ENCODE data around the gene PAX6.
A peak's percentile ranks its signal among the peaks of the same experiment; 100 is the strongest.

PAX6 gene

DNA sequence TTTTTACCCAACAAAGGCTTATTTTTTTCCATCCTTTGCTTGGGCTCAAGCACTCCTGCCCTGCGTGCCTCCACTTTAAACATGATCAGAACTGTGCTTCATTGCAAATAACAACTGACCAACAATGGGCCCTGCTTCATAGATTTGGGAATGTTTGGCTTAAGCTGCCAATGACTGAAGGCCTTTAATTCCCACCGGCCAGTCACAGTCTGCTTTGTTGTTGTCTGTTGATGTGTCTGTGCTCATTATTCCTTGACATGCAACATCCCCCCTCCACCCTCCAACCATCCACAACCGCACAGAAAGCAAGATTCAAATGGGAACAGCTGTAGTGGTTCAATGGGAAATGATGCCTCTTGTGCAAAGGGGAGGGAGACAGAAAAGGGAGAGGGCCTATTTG lies 23.0 kb downstream of the PAX6 start:
- Histone ChIP-seq H3K4me3 (replicated peaks; ENCODE audit: insufficient read depth, low read length) (no peak overlapping the region), H3K27ac (replicated peaks) (no peak overlapping the region), H3K27me3 (ENCODE audit: insufficient read depth, poor library complexity, severe bottlenecking) (no peaks in the 10 kb centered on the region)
- no peak for DNase-seq (ENCODE audit: low read depth in 1 of 2, low spot score in 1 of 2)
- TF ChIP-seq GABPA (IDR thresholded peaks at IDR 0.05; ENCODE audit: low read depth) (no peak), SPI1 (IDR thresholded peaks at IDR 0.05; ENCODE audit: borderline replicate concordance, low read depth) (no peak), POLR2AphosphoS5 (IDR thresholded peaks at IDR 0.05; ENCODE audit: low read depth) (no peak)
- TF ChIP-seq, protein P1, sequence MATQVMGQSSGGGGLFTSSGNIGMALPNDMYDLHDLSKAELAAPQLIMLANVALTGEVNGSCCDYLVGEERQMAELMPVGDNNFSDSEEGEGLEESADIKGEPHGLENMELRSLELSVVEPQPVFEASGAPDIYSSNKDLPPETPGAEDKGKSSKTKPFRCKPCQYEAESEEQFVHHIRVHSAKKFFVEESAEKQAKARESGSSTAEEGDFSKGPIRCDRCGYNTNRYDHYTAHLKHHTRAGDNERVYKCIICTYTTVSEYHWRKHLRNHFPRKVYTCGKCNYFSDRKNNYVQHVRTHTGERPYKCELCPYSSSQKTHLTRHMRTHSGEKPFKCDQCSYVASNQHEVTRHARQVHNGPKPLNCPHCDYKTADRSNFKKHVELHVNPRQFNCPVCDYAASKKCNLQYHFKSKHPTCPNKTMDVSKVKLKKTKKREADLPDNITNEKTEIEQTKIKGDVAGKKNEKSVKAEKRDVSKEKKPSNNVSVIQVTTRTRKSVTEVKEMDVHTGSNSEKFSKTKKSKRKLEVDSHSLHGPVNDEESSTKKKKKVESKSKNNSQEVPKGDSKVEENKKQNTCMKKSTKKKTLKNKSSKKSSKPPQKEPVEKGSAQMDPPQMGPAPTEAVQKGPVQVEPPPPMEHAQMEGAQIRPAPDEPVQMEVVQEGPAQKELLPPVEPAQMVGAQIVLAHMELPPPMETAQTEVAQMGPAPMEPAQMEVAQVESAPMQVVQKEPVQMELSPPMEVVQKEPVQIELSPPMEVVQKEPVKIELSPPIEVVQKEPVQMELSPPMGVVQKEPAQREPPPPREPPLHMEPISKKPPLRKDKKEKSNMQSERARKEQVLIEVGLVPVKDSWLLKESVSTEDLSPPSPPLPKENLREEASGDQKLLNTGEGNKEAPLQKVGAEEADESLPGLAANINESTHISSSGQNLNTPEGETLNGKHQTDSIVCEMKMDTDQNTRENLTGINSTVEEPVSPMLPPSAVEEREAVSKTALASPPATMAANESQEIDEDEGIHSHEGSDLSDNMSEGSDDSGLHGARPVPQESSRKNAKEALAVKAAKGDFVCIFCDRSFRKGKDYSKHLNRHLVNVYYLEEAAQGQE (IDR thresholded peaks at IDR 0.05; ENCODE audit: insufficient replicate concordance, low read depth) = no peak
- TF ChIP-seq, protein P2, sequence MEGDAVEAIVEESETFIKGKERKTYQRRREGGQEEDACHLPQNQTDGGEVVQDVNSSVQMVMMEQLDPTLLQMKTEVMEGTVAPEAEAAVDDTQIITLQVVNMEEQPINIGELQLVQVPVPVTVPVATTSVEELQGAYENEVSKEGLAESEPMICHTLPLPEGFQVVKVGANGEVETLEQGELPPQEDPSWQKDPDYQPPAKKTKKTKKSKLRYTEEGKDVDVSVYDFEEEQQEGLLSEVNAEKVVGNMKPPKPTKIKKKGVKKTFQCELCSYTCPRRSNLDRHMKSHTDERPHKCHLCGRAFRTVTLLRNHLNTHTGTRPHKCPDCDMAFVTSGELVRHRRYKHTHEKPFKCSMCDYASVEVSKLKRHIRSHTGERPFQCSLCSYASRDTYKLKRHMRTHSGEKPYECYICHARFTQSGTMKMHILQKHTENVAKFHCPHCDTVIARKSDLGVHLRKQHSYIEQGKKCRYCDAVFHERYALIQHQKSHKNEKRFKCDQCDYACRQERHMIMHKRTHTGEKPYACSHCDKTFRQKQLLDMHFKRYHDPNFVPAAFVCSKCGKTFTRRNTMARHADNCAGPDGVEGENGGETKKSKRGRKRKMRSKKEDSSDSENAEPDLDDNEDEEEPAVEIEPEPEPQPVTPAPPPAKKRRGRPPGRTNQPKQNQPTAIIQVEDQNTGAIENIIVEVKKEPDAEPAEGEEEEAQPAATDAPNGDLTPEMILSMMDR (IDR thresholded peaks at IDR 0.05; ENCODE audit: insufficient read depth, low read length) = no peak

DNA sequence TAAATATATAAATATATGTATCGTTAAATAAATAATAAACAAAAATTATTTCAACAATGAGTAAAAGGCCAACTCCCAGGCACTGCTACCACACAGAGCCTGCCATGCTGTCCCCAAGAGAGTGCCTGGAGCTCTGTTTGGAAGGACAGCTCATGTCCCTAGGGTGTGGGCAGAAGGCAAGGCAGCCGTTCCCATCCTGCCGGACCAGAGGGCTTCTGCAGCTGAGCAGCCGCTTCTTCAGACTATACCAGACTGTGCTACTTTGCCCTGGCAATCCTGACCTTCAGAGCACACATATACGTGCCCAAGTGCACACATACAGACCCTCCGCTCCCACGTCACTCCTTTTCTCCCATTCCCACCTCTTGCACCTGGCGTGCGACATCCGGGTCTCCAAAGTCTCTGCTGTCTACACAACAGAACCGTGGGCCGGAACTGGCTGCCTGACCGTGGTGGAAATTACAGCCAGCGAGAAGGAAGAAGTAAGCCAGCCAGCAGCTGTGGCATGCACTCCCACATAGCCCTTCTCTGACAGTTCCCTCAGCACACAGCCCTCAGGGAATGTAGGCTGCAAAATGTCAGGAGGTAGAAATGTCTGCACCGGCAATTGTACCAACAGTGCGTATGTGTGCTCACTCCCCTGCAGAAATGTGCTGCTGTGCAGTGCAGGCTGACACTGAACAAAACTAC lies 24.0 kb downstream of the PAX6 start:
- TF ChIP-seq, protein P2 (IDR thresholded peaks at IDR 0.05; ENCODE audit: insufficient read depth, low read length) = no peak
- 0 out of 2 replicates have a peak, but pooled peaks have one; percentile 35 for TF ChIP-seq POLR2AphosphoS5 (IDR thresholded peaks at IDR 0.05; ENCODE audit: low read depth)
- TF ChIP-seq SPI1 (IDR thresholded peaks at IDR 0.05; ENCODE audit: borderline replicate concordance, low read depth) = no peak
- TF ChIP-seq GABPA (IDR thresholded peaks at IDR 0.05; ENCODE audit: low read depth) = no peak
- TF ChIP-seq, protein P1 (IDR thresholded peaks at IDR 0.05; ENCODE audit: insufficient replicate concordance, low read depth) = no peak
- DNase-seq (ENCODE audit: low read depth in 1 of 2, low spot score in 1 of 2) = peak in 1 of 2 experiments; percentile 21
- H3K27me3 ChIP-seq (ENCODE audit: insufficient read depth, poor library complexity, severe bottlenecking) = no peaks in the 10 kb centered on the region
- H3K27ac ChIP-seq (replicated peaks) = no peak overlapping the region
- H3K4me3 ChIP-seq (replicated peaks; ENCODE audit: insufficient read depth, low read length) = no peak overlapping the region

DNA sequence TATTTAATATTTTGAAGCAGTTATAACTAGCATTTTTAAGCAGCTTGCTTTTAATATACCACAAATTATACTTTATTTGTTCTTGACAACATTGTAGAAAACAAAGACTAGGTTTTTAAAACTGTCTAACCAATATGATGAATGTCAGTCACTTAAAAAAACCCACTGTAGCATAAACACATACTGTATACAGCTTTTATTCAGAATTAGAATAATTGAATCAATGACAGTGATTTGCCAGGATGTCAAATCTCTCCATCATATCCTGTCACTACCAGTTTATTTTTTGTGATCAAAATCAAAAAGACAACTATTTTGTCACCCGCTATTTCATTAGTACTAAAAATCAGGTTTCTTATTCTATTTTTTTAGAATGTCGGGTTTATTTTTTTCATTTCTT lies 26.5 kb downstream of the PAX6 start:
- no peak for DNase-seq (ENCODE audit: low read depth in 1 of 2, low spot score in 1 of 2)
- TF ChIP-seq, protein P2 (IDR thresholded peaks at IDR 0.05; ENCODE audit: insufficient read depth, low read length) = no peak
- TF ChIP-seq SPI1 (IDR thresholded peaks at IDR 0.05; ENCODE audit: borderline replicate concordance, low read depth) = no peak
- TF ChIP-seq POLR2AphosphoS5 (IDR thresholded peaks at IDR 0.05; ENCODE audit: low read depth) = no peak
- no peak for TF ChIP-seq GABPA (IDR thresholded peaks at IDR 0.05; ENCODE audit: low read depth)
- TF ChIP-seq, protein P1 (IDR thresholded peaks at IDR 0.05; ENCODE audit: insufficient replicate concordance, low read depth) = no peak
- Histone ChIP-seq H3K27ac (replicated peaks) (no peak overlapping the region), H3K4me3 (replicated peaks; ENCODE audit: insufficient read depth, low read length) (no peak overlapping the region), H3K27me3 (ENCODE audit: insufficient read depth, poor library complexity, severe bottlenecking) (no peaks in the 10 kb centered on the region)

All from HL-60 (cell line).